ENCODE data around the gene RBM44. TPM values are rescaled to one million over a fixed set of nuclear protein-coding genes. Genes with fewer than 3 reads are reported as not detected.

RBM44 gene
- total RNA-seq, 1 experiment from 2014 or later, result 0.51 TPM

GRCh38 chr2:237773826-237774225, 24.8 kb upstream of the RBM44 start:
- Histone ChIP-seq H3K4me1 (ENCODE audit: insufficient read depth, low read length) (no peaks in the 10 kb centered on the region), H3K9me2 (replicated peaks; ENCODE audit: low read length) (no peaks in the 10 kb centered on the region), H3K79me2 (ENCODE audit: low read length) (no peaks in the 10 kb centered on the region), H3K9me3 (ENCODE audit: low read length) (no peaks in the 10 kb centered on the region), H3K27ac (ENCODE audit: low read length) (no peak overlapping the region), H3K9ac (ENCODE audit: low read length) (no peak overlapping the region), H3F3A (ENCODE audit: low read length, unreplicated experiment) (no peaks in the 10 kb centered on the region), H2AFZ (ENCODE audit: low read length) (no peak overlapping the region), H3K4me3 (ENCODE audit: low read length) (no peak overlapping the region), H3K4me2 (ENCODE audit: low read length) (no peak overlapping the region), H4K20me1 (ENCODE audit: low read length) (no peaks in the 10 kb centered on the region), H3K27me3 (ENCODE audit: low read length) (no peaks in the 10 kb centered on the region), H3K36me3 (ENCODE audit: low read depth, low read length) (peaks cover 17% of the 10 kb centered on the region)
- ChIA-PET CTCF (interaction anchor here (0.6 to 1.0 kb wide), 2 partner anchors 14 to 20 kb away, joined by 3 to 15 read pairs; no protein-coding TSS in a partner anchor), POLR2A (ENCODE audit: unreplicated experiment) (no interaction called here)
- no peak for DNase-seq
- intact Hi-C loops (cut with micrococcal nuclease), result loop anchor here (1.0 kb wide), 1 partner anchor 101 kb away; no protein-coding TSS in a partner anchor
- TF ChIP-seq CTCF (conservative IDR thresholded peaks at IDR 0.05; ENCODE audit: low read depth, low read length) (no peak), EZH2 (IDR thresholded peaks at IDR 0.05; ENCODE audit: low read length, unreplicated experiment) (no peak), EZH2phosphoT487 (IDR thresholded peaks at IDR 0.05; ENCODE audit: borderline replicate concordance, low read length) (no peak)
- no peak for ATAC-seq
- no TSS peak for BruUV-seq (replicated peaks)

- no TSS peak for BruUV-seq (replicated peaks)
- Histone ChIP-seq H3K9ac (ENCODE audit: low read length) (no peak overlapping the region), H3F3A (ENCODE audit: low read length, unreplicated experiment) (no peaks in the 10 kb centered on the region), H3K36me3 (ENCODE audit: low read depth, low read length) (peaks cover 23% of the 10 kb centered on the region), H3K9me2 (replicated peaks; ENCODE audit: low read length) (no peaks in the 10 kb centered on the region), H3K4me1 (ENCODE audit: insufficient read depth, low read length) (no peaks in the 10 kb centered on the region), H3K4me2 (ENCODE audit: low read length) (no peak overlapping the region), H3K9me3 (ENCODE audit: low read length) (no peaks in the 10 kb centered on the region), H2AFZ (ENCODE audit: low read length) (no peak overlapping the region), H3K4me3 (ENCODE audit: low read length) (no peak overlapping the region), H3K27ac (ENCODE audit: low read length) (no peak overlapping the region), H4K20me1 (ENCODE audit: low read length) (no peaks in the 10 kb centered on the region), H3K27me3 (ENCODE audit: low read length) (no peaks in the 10 kb centered on the region), H3K79me2 (ENCODE audit: low read length) (no peaks in the 10 kb centered on the region)
- CTCF ChIA-PET, result interaction anchor here (1.0 to 1.2 kb wide), 3 partner anchors 15 to 83 kb away, joined by 3 to 5 read pairs (median 4); no protein-coding TSS in a partner anchor
- ATAC-seq (peak; percentile 98), DNase-seq (peak; percentile 72)
- no peak for TF ChIP-seq EZH2phosphoT487 (IDR thresholded peaks at IDR 0.05; ENCODE audit: borderline replicate concordance, low read length)
- peak; percentile 76 for TF ChIP-seq CTCF (conservative IDR thresholded peaks at IDR 0.05; ENCODE audit: low read depth, low read length)
- POLR2A ChIA-PET (ENCODE audit: unreplicated experiment), result no interaction called here
- intact Hi-C loops (cut with micrococcal nuclease), result loop anchor here (1.0 kb wide), 1 partner anchor 102 kb away; no protein-coding TSS in a partner anchor
Measured at GRCh38 chr2:237774811-237775553, 23.6 kb upstream of the RBM44 start.

- TF ChIP-seq EZH2 (IDR thresholded peaks at IDR 0.05; ENCODE audit: low read length, unreplicated experiment) (no peak), EZH2phosphoT487 (IDR thresholded peaks at IDR 0.05; ENCODE audit: borderline replicate concordance, low read length) (no peak), CTCF (conservative IDR thresholded peaks at IDR 0.05; ENCODE audit: low read depth, low read length) (no peak)
- no peaks in the 10 kb centered on the region for H3K79me2 ChIP-seq (ENCODE audit: low read length)
- intact Hi-C loops (cut with micrococcal nuclease), result no loop called here
- no peak overlapping the region for H3K4me3 ChIP-seq (ENCODE audit: low read length)
- H3K9me3 ChIP-seq (ENCODE audit: low read length), result no peaks in the 10 kb centered on the region
- H3K9me2 ChIP-seq (replicated peaks; ENCODE audit: low read length), result no peaks in the 10 kb centered on the region
- BruUV-seq (replicated peaks), result no TSS peak
- no peaks in the 10 kb centered on the region for H3K27me3 ChIP-seq (ENCODE audit: low read length)
- H3K36me3 ChIP-seq (ENCODE audit: low read depth, low read length), result peaks cover 32% of the 10 kb centered on the region; the same call in 1 of the 2 replicates
- H3K27ac ChIP-seq (ENCODE audit: low read length), result no peak overlapping the region
- no peak for ATAC-seq
- no peaks in the 10 kb centered on the region for H3K4me1 ChIP-seq (ENCODE audit: insufficient read depth, low read length)
- no peak overlapping the region for H2AFZ ChIP-seq (ENCODE audit: low read length)
- H3K4me2 ChIP-seq (ENCODE audit: low read length), result no peak overlapping the region
- H3F3A ChIP-seq (ENCODE audit: low read length, unreplicated experiment), result no peaks in the 10 kb centered on the region
- CTCF ChIA-PET, result no interaction called here
- POLR2A ChIA-PET (ENCODE audit: unreplicated experiment), result no interaction called here
- DNase-seq, result no peak
- H3K9ac ChIP-seq (ENCODE audit: low read length), result no peak overlapping the region
- H4K20me1 ChIP-seq (ENCODE audit: low read length), result no peaks in the 10 kb centered on the region
Measured at GRCh38 chr2:237779521-237779920, 19.1 kb upstream of the RBM44 start.
